IgD-negative memory B cell (primary cell): Measurements from ENCODE around the gene MCRIP2. TPM values are rescaled to one million over a fixed set of nuclear protein-coding genes. Genes with fewer than 3 reads are reported as not detected.

ENCODE experiments used
- H3K27ac Mint-ChIP-seq, 3 donors: one replicate each; pipeline ENCODE4 v1.8.0; 2020 to 2022; ENCODE audit warnings: mild to moderate bottlenecking in 3 of 3, mixed read lengths in 3 of 3, moderate library complexity in 1 of 3
- H3K27me3 Mint-ChIP-seq: one replicate; pipeline ENCODE4 v1.8.0; 2021; ENCODE audit warnings: mixed read lengths
- H3K36me3 Mint-ChIP-seq: one replicate; pipeline ENCODE4 v1.8.0; 2020; ENCODE audit warnings: mild to moderate bottlenecking, mixed read lengths
- H3K4me1 Mint-ChIP-seq, 3 donors: one replicate each; pipeline ENCODE4 v1.8.0; 2020 to 2022; ENCODE audit warnings: mixed read lengths in 3 of 3, mild to moderate bottlenecking in 1 of 3
- H3K4me3 Mint-ChIP-seq, 4 donors: one replicate each; pipeline ENCODE4 v1.8.0; 2020 to 2022; ENCODE audit warnings: mild to moderate bottlenecking in 4 of 4, mixed read lengths in 4 of 4, moderate library complexity in 3 of 4
- H3K9me3 Mint-ChIP-seq, 3 donors: one replicate each; pipeline ENCODE4 v1.8.0; 2020 to 2021; ENCODE audit warnings: mixed read lengths in 3 of 3, mild to moderate bottlenecking in 1 of 3
- polyA plus RNA-seq: library from polyadenylated mRNA; unstranded; fragments of 300-500 nt; fragmentation: Illumina TruSeq; gene quantifications from one replicate; pipeline ENCODE4 v1.2.3, GENCODE V29; 2021

The MCRIP2 gene
- polyA plus RNA-seq, 1 donor from 2014 or later, result 52.8 TPM

DNA sequence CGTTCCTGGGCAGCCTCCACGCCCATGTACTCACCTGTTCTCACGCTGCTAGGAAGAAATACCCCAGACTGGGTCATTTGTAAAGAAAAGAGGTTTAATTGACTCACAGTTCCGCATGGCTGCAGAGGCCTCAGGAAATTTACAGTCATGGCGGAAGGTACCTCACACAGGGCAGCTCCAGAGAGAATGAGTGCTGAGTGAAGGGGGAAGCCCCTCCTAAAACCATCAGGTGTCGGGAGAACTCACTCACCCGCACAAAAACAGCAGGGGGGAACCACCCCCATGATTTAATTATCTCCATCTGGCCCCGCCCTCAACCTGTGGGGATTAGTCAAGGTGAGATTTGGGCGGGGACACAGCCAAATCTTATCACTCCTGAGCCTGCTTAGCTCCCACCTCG, 33.6 kb upstream of the MCRIP2 start:
- Mint-ChIP-seq H3K4me1 (peaks cover 4 to 8% (median 6%) of the 10 kb centered on the region in 3 donors), H3K27me3 (no peaks in the 10 kb centered on the region), H3K36me3 (peaks cover 5% of the 10 kb centered on the region), H3K27ac (no peak overlapping the region), H3K9me3 (no peaks in the 10 kb centered on the region), H3K4me3 (no peak overlapping the region)

DNA sequence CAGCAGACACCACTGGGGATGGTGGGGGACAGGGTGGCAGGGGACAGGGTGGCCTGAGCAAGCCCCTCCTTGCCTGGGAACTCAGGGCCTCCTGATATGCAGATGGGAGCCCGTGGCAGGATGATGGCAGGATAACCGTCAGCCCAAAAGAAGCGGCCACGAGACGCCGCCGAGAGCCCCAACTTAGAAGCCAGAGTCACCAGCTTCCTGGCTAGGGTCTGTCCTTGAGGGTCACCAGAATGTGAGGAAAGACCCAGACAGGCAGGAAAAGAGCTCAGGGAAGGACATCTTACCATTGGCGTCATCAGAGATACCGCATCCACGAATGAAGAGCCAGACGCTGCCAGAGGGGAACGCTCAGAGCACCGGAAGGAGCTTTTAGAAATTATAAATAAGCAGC, 32.3 kb upstream of the MCRIP2 start:
- peaks cover 0 to 3% (median 0%) of the 10 kb centered on the region in 3 donors for H3K9me3 Mint-ChIP-seq
- peaks cover 2% of the 10 kb centered on the region for H3K36me3 Mint-ChIP-seq
- H3K27me3 Mint-ChIP-seq, result no peaks in the 10 kb centered on the region
- H3K27ac Mint-ChIP-seq, result peak overlapping the region in 1 of 3 donors; percentile 43
- peaks cover 4 to 10% (median 6%) of the 10 kb centered on the region in 3 donors for H3K4me1 Mint-ChIP-seq
- H3K4me3 Mint-ChIP-seq, result peak overlapping the region in 1 of 4 donors; percentile 17

DNA sequence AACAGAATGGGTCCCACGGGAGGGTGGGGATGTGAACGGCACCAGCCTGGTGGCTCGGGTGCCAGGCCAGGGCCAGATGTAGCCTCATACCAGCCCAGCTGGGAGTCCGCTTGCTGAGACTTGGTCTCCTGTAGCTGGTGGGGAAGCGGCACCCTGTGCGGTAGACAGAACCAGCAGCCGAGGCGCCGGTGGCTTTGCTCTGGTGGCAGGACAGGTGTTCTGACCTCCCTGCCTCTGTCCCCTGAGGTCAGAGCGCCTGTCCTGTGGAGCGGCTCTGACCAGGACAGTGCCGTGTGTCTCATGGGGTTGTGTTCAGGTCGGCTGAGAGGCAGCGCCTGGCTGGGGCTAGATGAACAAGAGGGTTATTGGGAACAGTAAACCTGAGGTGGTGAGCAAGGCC, 31.6 kb upstream of the MCRIP2 start:
- Mint-ChIP-seq H3K27ac (peak overlapping the region in 1 of 3 donors; percentile 43), H3K4me3 (no peak overlapping the region), H3K9me3 (peaks cover 0 to 3% (median 0%) of the 10 kb centered on the region in 3 donors), H3K27me3 (no peaks in the 10 kb centered on the region), H3K4me1 (peaks cover 6 to 10% (median 8%) of the 10 kb centered on the region in 3 donors), H3K36me3 (peaks cover 2% of the 10 kb centered on the region)

DNA sequence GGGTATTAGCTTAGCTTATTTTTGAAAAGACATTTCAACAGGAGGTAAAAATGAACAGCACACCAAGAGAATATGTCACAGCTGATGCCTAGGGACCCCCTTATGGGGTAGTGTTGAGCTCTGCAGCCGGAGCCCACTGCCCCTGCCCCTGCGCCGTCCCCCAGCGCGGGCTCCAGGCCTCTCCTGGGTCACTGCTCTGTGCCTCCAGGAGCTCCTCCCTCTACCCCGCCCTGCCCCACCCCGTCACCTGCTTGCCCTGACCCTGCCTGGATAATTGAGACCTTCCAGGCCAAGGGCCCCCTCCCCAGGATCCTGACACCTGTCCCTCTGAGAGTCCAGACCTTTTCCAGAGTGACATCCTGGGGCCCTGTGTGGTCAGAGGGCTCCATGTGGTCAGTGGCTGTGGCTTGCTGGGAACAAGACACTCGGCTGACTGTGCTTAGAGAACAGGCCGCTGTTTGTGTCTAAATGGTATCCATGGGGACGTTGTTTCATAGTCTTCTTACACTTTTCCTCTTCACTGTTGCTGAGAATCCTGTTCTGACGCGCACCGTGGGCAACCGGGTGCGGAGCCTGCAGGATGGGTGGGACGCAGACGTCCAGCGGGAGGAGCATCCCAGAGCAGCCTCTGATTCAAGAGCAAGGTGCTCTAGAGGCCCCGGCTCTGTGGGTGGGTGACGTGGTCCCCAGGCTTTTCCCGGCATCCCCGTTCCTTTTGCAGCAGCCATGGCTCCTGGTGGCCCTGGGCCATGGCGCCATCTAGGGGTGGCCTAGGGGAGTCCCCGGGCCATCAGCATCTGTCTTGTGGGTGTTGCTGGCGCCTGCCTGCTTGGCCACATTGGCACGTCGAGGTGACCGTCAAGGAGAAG, 30.9 kb upstream of the MCRIP2 start:
- Mint-ChIP-seq H3K4me1 (peaks cover 10 to 12% (median 10%) of the 10 kb centered on the region in 3 donors), H3K9me3 (peaks cover 0 to 3% (median 0%) of the 10 kb centered on the region in 3 donors), H3K36me3 (peaks cover 2% of the 10 kb centered on the region), H3K27me3 (no peaks in the 10 kb centered on the region), H3K4me3 (no peak overlapping the region), H3K27ac (peak overlapping the region in 2 of 3 donors; percentile 78 to 82)

DNA sequence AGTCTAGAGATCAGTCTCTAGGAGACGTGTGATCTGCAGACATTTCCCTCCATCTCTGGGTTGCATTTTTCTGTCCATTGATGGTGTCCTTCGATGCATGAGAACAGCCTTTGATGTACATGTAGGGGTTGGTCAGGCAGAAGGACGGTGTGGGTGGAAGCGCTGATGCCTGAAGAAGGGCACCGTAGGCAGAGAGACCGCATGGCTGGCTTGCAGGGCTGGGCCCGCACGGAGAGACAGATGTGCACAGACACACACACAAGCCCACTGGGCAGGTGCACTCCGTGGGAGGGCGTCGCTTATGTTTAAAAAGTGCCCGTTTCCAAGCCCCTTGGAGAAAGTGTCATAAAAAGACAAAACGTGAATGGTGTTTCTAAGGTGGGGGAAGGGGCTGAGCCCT, 26.5 kb upstream of the MCRIP2 start:
- peak overlapping the region in 1 of 3 donors; percentile 46 for H3K27ac Mint-ChIP-seq
- H3K9me3 Mint-ChIP-seq, result peaks cover 0 to 3% (median 0%) of the 10 kb centered on the region in 3 donors
- H3K27me3 Mint-ChIP-seq, result no peaks in the 10 kb centered on the region
- peaks cover 5 to 10% (median 9%) of the 10 kb centered on the region in 3 donors for H3K4me1 Mint-ChIP-seq
- H3K4me3 Mint-ChIP-seq, result no peak overlapping the region
- peaks cover 4% of the 10 kb centered on the region for H3K36me3 Mint-ChIP-seq

DNA sequence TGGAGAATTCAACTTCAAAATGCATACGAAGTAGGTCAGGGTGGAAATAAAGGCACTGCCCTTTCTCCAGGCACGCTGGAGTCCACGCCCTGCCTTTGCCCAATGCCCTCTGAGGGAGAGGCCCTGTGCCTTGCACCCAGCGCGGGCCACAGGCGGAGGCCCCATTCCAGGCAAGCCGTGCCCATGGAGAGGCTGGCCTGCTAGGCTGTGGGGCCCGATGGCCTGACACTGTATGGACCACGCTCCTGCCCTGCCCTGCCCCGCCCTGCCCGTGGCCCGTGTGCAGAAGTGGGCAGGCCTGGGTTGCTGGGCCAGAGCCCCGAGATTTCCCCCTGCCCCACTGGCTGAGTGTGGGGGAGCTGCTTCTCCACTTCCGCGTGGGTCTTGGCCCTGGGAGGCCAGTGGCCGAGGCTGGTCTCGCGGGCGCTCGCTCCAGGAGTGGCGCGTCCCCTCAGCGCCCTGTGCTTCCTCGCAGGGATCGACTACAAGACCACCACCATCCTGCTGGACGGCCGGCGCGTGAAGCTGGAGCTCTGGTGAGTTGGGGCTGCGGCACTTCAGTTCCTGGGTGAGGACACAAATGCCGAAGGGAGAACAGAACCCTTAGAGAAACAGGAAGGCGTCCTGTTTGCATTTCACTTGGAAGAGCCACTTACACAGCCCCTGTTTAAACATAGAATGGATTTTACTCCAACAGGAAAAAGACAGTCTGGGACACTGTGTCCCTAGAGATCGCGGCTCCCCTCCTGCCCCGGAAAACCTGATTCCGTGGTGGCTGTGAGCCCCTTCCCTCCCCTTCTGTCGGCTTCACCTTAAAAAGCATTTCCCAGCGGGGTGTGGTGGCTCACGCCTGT, 24.7 kb upstream of the MCRIP2 start:
- H3K36me3 Mint-ChIP-seq, result peaks cover 2% of the 10 kb centered on the region
- peaks cover 0 to 3% (median 0%) of the 10 kb centered on the region in 3 donors for H3K9me3 Mint-ChIP-seq
- H3K4me1 Mint-ChIP-seq, result peaks cover 2 to 6% (median 6%) of the 10 kb centered on the region in 3 donors
- H3K27me3 Mint-ChIP-seq, result no peaks in the 10 kb centered on the region
- H3K4me3 Mint-ChIP-seq, result no peak overlapping the region
- no peak overlapping the region for H3K27ac Mint-ChIP-seq

DNA sequence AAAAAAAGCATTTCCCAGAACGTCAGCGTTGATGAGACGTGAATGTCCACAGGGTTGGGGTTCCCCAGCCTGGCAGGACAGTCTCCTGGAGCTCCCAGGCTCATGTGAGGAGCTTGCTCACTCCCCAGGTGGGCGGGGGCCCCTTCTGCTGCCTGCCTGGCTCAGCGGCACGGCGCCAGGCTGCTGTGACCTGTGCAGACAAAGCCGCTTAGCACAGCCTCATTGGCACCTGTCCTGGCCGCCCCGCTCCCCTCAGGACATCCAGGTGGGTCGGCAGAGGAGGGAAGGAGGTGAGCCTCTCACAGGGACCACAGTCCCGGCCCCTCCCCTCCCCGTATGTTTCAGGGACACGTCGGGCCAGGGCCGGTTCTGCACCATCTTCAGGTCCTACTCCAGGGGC, 23.8 kb upstream of the MCRIP2 start:
- Mint-ChIP-seq H3K27ac (no peak overlapping the region), H3K4me1 (peaks cover 2 to 6% (median 6%) of the 10 kb centered on the region in 3 donors), H3K9me3 (peaks cover 0 to 3% (median 0%) of the 10 kb centered on the region in 3 donors), H3K4me3 (no peak overlapping the region), H3K36me3 (peaks cover 2% of the 10 kb centered on the region), H3K27me3 (no peaks in the 10 kb centered on the region)

DNA sequence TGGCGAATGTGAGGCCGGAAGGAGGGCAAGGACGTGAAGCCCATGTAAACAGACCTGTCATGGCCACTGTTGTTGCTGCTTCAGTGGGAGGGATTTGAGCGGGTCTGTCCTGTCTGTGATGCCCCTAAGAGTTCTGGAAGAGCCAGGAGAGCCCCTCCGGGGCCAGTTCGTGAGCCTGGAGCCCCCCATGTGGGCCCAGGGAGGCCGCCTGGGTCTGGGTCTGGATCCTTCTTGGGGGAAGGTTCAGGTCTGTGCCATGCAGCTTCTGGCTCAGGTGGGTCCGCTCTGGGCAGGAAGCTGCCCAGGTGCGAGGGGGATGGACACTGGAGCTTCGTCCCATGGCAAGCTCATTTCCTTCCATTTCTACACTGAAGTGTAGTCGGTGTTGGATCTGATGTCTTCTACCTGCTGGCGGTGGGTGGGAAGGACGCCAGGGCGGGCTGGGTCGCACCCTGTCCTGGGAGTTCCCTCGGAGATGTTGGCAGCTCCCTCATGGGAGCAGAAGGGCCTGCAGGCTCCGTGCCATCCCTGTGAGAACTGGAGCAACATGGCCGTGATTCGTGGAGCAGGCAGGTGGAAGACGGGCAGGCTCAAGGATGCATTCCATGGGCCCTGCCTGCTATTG, 22.0 kb upstream of the MCRIP2 start:
- Mint-ChIP-seq H3K4me1 (peaks cover 2 to 6% (median 6%) of the 10 kb centered on the region in 3 donors), H3K36me3 (peaks cover 2% of the 10 kb centered on the region), H3K27me3 (no peaks in the 10 kb centered on the region), H3K9me3 (no peaks in the 10 kb centered on the region), H3K4me3 (no peak overlapping the region), H3K27ac (no peak overlapping the region)

DNA sequence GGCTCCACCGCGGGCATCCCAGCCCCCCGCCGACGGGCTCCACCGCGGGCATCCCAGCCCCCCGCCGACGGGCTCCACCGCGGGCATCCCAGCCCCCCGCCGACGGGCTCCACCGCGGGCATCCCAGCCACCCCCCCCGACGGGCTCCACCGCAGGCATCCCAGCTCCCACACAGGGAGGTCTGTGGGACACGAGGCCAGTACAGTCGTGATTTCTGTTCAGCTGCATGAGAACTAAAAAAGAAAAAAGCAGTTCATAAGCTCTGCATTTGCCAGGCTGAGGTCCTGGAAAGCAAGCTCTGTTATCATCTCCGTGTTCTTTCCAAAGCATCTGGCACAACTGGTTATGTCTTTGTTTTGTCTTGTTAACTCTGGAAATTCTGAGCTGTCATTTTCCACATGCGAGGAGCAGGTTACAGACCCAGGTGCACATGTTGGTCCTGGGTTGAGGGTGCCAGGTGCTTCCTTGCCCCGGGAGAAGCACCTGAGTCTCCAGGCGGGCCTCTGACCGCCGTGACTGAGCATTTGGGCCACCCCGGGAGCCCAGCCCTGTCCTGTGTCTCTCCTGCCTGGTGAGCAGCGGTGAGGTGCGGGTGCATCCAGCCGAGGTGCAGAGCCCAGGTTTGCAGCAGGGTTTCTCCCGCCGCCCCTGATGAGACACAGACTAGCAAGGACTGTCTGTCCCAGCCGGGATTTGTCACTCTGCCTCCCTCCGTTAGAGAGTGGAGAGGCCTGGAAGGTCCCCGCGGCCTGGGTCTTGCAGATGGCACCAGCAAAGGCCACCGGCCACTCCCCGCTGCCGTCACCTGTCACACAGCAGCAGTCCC, 20.7 kb upstream of the MCRIP2 start:
- Mint-ChIP-seq H3K4me3 (no peak overlapping the region), H3K9me3 (no peaks in the 10 kb centered on the region), H3K36me3 (peaks cover 2% of the 10 kb centered on the region), H3K27ac (no peak overlapping the region), H3K27me3 (no peaks in the 10 kb centered on the region), H3K4me1 (peaks cover 0 to 2% (median 0%) of the 10 kb centered on the region in 3 donors)

DNA sequence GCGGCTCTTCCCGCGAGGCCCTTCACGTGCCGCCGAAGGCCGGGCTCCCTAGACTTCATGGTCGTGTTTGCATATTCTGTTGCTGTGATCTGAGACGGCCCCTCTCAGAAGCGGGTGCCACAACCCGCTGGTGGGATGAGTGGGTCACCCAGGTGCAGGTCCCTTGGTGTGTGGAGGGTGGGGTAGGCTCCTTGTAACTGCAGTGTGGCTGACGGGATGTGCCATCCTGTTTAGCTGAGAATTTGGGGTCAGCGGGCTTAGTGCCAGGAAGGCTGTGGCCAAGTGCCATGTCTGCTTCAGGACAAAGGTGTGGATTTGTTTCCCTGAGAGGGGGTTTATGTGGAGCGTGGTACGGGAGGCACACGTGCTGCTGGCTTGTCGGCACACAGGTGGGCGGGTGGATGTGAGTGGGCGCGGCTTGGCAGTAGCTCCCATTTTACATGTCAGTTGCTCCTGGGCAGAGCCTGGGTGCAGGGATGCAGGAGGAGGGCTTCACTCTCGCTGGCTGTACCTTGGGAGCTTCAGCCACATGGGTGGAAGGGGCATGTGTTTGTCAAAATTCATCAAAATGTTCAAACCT, 20.0 kb upstream of the MCRIP2 start:
- Mint-ChIP-seq H3K36me3 (peaks cover 3% of the 10 kb centered on the region), H3K9me3 (no peaks in the 10 kb centered on the region), H3K27me3 (no peaks in the 10 kb centered on the region), H3K4me1 (peaks cover 0 to 2% (median 0%) of the 10 kb centered on the region in 3 donors), H3K27ac (peak overlapping the region in 1 of 3 donors; percentile 71), H3K4me3 (no peak overlapping the region)

DNA sequence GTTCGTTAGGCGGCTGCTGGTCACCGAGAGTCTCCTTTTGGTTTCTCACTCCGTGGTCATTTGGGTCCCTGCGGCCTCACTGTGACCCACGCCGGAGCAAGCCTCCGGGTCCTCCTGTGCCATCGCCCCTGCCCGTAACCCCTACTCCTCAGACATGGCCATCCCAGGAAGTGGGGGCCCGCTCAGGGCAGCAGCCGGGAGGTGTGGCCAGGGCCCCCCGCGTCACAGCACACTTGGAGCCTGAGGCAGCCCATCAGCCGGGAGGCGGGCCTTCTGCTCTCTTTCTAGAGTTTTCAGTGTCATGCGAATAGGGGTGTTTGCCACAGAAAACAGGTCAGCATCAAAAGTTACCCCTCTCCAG, 18.7 kb upstream of the MCRIP2 start:
- peak overlapping the region in 1 of 4 donors; percentile 5 for H3K4me3 Mint-ChIP-seq
- no peaks in the 10 kb centered on the region for H3K9me3 Mint-ChIP-seq
- peaks cover 0 to 2% (median 0%) of the 10 kb centered on the region in 3 donors for H3K4me1 Mint-ChIP-seq
- no peak overlapping the region for H3K27ac Mint-ChIP-seq
- peaks cover 3% of the 10 kb centered on the region for H3K36me3 Mint-ChIP-seq
- H3K27me3 Mint-ChIP-seq, result no peaks in the 10 kb centered on the region

DNA sequence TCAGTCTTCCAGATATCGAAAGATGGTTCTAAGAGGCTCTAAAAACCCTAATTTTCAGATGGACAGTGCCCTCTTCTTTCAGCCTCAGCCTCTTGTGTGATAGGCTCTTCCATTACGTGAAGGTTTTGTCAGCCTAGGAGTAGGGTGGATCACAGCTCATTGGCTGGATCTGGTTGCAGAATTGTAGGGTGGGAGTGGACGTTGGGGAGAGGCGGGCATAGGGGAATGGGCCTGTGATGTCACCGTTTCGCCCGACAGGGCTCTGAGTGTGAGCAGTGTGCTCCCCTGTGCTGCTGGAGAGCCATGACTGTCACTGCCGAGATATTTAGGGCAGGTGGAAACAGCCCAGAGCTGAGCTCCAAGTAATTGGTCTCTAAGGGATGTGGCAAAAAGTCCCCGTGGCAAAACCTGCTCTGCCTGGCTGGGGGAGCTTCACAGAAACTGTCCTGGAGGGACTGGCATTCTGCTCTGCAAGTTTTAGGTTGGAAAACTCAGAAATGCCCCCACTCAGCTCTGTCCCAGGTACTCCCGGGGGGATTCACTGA, 17.0 kb upstream of the MCRIP2 start:
- Mint-ChIP-seq H3K4me3 (no peak overlapping the region), H3K27me3 (no peaks in the 10 kb centered on the region), H3K27ac (no peak overlapping the region), H3K9me3 (no peaks in the 10 kb centered on the region), H3K36me3 (peaks cover 2% of the 10 kb centered on the region), H3K4me1 (peaks cover 0 to 2% (median 0%) of the 10 kb centered on the region in 3 donors)

DNA sequence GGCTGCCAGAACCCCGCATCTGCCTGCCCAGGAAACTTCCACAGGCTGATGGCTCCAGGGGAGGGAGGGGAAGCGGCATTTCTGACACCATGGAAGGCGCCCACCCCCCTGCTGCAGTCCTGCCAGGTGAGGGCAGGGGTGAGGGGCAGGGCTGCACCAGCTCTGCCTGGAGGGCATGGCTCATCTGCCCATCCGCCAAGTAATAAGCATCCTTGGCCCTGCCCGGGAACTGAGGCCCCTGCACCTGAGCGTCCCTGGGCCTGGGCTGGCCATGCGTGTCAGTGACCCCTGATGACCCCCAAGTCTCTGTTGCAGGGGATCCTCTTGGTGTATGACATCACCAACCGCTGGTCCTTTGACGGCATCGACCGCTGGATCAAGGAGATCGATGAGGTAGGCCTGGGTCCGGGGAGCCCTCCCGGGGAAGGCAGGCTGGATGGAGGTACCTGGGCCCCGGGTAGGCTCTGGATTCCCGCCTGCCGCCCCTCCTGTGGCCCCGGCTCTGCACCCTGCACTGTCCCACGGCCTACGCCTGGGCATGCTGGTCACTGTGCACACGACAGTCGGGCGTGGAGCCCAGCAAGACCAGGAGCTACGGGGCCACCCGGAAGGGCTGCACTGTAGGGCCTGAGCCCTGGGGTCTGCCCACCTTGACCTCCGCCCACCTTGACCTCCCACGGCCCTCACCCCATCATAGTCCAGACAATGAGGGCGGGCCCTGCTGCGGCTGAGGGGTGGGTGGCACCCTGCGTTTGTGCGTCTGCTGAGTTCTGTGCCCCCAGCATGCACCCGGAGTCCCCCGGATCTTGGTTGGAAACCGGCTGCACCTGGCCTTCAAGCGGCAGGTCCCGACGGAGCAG, 16.3 kb upstream of the MCRIP2 start:
- Mint-ChIP-seq H3K36me3 (peaks cover 2% of the 10 kb centered on the region), H3K4me1 (peaks cover 0 to 2% (median 0%) of the 10 kb centered on the region in 3 donors), H3K4me3 (no peak overlapping the region), H3K27ac (no peak overlapping the region), H3K27me3 (no peaks in the 10 kb centered on the region), H3K9me3 (no peaks in the 10 kb centered on the region)
